CD14-positive monocyte (primary cell): Measurements from ENCODE around the gene FRMD7. TPM values are rescaled to one million over a fixed set of nuclear protein-coding genes. Genes with fewer than 3 reads are reported as not detected.

Experiments used
- DNase-seq, 3 donors: peaks; one replicate each; pipeline ENCODE4 v3.0.0-alpha.2; 2011 to 2022
- H2AFZ ChIP-seq: 2 replicates; pipeline ENCODE4 v1.6.0; 2012; ENCODE audit warnings: mild to moderate bottlenecking, low read depth, low read length, inconsistent platforms; ENCODE audit not compliant: insufficient read depth, poor library complexity, severe bottlenecking
- H3K27ac ChIP-seq, 2 donors: 1 replicate in 1 of 2; 2 replicates in 1 of 2; pipeline ENCODE4 v1.5.1; 2012 to 2013; ENCODE audit warnings: low read length in 2 of 2, control low read depth in 1 of 2, inconsistent platforms in 1 of 2, low read depth in 1 of 2, mild to moderate bottlenecking in 1 of 2
- H3K27me3 ChIP-seq, 2 donors: one replicate each; pipeline versions ENCODE4 v1.6.0 to v1.6.1; 2011 to 2013; ENCODE audit warnings: low read length in 2 of 2; ENCODE audit not compliant: control insufficient read depth in 2 of 2, insufficient read depth in 2 of 2
- H3K36me3 ChIP-seq, 2 donors: replicated peaks in 1 of 2; 1 replicate in 1 of 2; 2 replicates in 1 of 2; pipeline versions ENCODE4 v1.5.1 to v1.6.1; 2012 to 2013; ENCODE audit warnings: low read length in 2 of 2, control low read depth in 1 of 2, inconsistent platforms in 1 of 2, mild to moderate bottlenecking in 1 of 2; ENCODE audit not compliant: insufficient read depth in 2 of 2, control insufficient read depth in 1 of 2
- H3K4me1 ChIP-seq, 2 donors: 1 replicate in 1 of 2; 2 replicates in 1 of 2; pipeline versions ENCODE4 v1.5.1 to v1.6.1; 2012 to 2013; ENCODE audit warnings: low read length in 2 of 2, control low read depth in 1 of 2, inconsistent platforms in 1 of 2, mild to moderate bottlenecking in 1 of 2, moderate library complexity in 1 of 2; ENCODE audit not compliant: insufficient read depth in 2 of 2, control insufficient read depth in 1 of 2
- H3K4me2 ChIP-seq: replicated peaks from 2 replicates; pipeline ENCODE3; 2012; ENCODE audit warnings: low read length, moderate library complexity, mild to moderate bottlenecking; ENCODE audit not compliant: poor library complexity, severe bottlenecking; ENCODE audit errors: extremely low read depth
- H3K4me3 ChIP-seq, 3 experiments: fragments of 200-600 bp in 1 of 3; sonication (generic) in 1 of 3; replicated peaks in 1 of 3; 1 replicate in 2 of 3; 2 replicates in 1 of 3; pipeline ENCODE4 v1.5.1; 2011 to 2013; ENCODE audit warnings: low read length in 3 of 3, mild to moderate bottlenecking in 3 of 3, control low read depth in 2 of 3, low read depth in 2 of 3, inconsistent platforms in 1 of 3, moderate library complexity in 1 of 3
- H3K79me2 ChIP-seq: 2 replicates; pipeline ENCODE4 v1.6.0; 2012; ENCODE audit warnings: mild to moderate bottlenecking, control low read depth, inconsistent platforms, low read length, moderate library complexity; ENCODE audit not compliant: insufficient read depth
- H3K9ac ChIP-seq: 2 replicates; pipeline ENCODE4 v1.6.0; 2017; ENCODE audit warnings: low read length, mild to moderate bottlenecking; ENCODE audit not compliant: insufficient read depth, poor library complexity, severe bottlenecking
- H3K9me3 ChIP-seq, 2 donors: replicated peaks in 1 of 2; 1 replicate in 1 of 2; 2 replicates in 1 of 2; pipeline versions ENCODE4 v1.5.1 to v1.6.1; 2012 to 2013; ENCODE audit warnings: low read length in 2 of 2, control low read depth in 1 of 2; ENCODE audit not compliant: control insufficient read depth in 1 of 2, insufficient read depth in 1 of 2
- H4K20me1 ChIP-seq: 2 replicates; pipeline ENCODE4 v1.6.0; 2012; ENCODE audit warnings: mild to moderate bottlenecking, low read length, control low read depth, moderate library complexity; ENCODE audit not compliant: insufficient read depth
- H3K27ac Mint-ChIP-seq, 7 donors: one replicate each; pipeline ENCODE4 v1.8.0; 2020; ENCODE audit warnings: mild to moderate bottlenecking in 7 of 7, mixed read lengths in 7 of 7, moderate library complexity in 6 of 7, inconsistent platforms in 2 of 7
- H3K27me3 Mint-ChIP-seq, 3 donors: one replicate each; pipeline ENCODE4 v1.8.0; 2021 to 2022; ENCODE audit warnings: low read depth in 3 of 3, mild to moderate bottlenecking in 3 of 3, mixed read lengths in 3 of 3, moderate library complexity in 3 of 3, inconsistent platforms in 1 of 3
- H3K36me3 Mint-ChIP-seq, 2 donors: one replicate each; pipeline ENCODE4 v1.8.0; 2020; ENCODE audit warnings: mixed read lengths in 2 of 2, inconsistent platforms in 1 of 2, mild to moderate bottlenecking in 1 of 2
- H3K4me1 Mint-ChIP-seq: one replicate; pipeline ENCODE4 v1.8.0; 2020; ENCODE audit warnings: mild to moderate bottlenecking, mixed read lengths
- H3K4me3 Mint-ChIP-seq, 2 donors: one replicate each; pipeline ENCODE4 v1.8.0; 2020; ENCODE audit warnings: mild to moderate bottlenecking in 2 of 2, mixed read lengths in 2 of 2, moderate library complexity in 1 of 2
- H3K9me3 Mint-ChIP-seq, 7 donors: one replicate each; pipeline ENCODE4 v1.8.0; 2020 to 2022; ENCODE audit warnings: mixed read lengths in 7 of 7, mild to moderate bottlenecking in 6 of 7, moderate library complexity in 6 of 7, inconsistent platforms in 2 of 7
- WGBS: methylation state at CpG from one replicate; pipeline ENCODE4 v1.1.5; 2013; ENCODE audit warnings: missing lambda C conversion rate; ENCODE audit not compliant: insufficient coverage; 5-methylcytosine and 5-hydroxymethylcytosine counted together
- intact Hi-C, 2 donors: fragments of 100-400 bp; cut with micrococcal nuclease; formaldehyde crosslinking; loops; one replicate each; pipeline versions ENCODE4 v1.15.0 to v1.15.1; 2023
- polyA plus RNA-seq, 3 donors: library from polyadenylated mRNA; depleted of rRNA in 1 of 3; unstranded in 2 of 3; stranded (reverse) in 1 of 3; fragments of 300-500 nt in 2 of 3; fragments of >200 nt in 1 of 3; fragmentation: Illumina TruSeq in 2 of 3; gene quantifications; 1 replicate in 2 of 3; 2 replicates in 1 of 3; pipeline ENCODE4 v1.2.3, GENCODE V29; 2012 to 2021
- TF ChIP-seq, protein P1 (sequence below): fragments of 200-600 bp; IDR thresholded peaks from one replicate; pipeline ENCODE4 v1.8.0; 2022; ENCODE audit warnings: antibody characterized with exemption, mild to moderate bottlenecking

The FRMD7 gene
- polyA plus RNA-seq, 3 donors: not detected

DNA sequence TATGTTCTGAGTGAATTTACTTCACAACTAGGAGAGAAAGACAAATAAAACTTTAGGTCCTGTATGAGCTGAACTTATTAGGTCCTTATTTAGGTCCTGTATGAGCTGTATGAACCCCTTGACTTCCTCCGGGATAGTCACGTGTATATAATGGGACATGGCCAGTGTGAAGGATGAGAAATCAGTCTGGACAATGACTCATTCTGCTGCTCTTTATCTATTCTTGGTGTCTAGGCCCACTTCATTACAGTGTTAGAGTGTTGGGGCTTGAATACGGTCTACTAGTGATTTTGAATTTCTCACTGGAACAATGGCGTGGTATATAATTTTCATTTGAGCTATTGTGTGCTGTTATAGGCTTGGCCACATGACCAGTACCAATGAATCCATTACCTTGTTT is 82.9 kb downstream of the FRMD7 start:
- no peak overlapping the region for H3K4me3 Mint-ChIP-seq
- H3K9ac ChIP-seq: no peak overlapping the region
- no peak overlapping the region for H3K4me3 ChIP-seq
- H2AFZ ChIP-seq: no peak overlapping the region
- H3K36me3 Mint-ChIP-seq: peaks cover 0 to 3% of the 10 kb centered on the region in 2 donors
- peaks cover 0 to 11% (median 0%) of the 10 kb centered on the region in 3 donors for H3K27me3 Mint-ChIP-seq
- no CpG with 5 or more reads among the region's 4 CpGs for WGBS
- peak overlapping the region in 1 of 7 donors; percentile 5 for H3K27ac Mint-ChIP-seq
- TF ChIP-seq, protein P1, sequence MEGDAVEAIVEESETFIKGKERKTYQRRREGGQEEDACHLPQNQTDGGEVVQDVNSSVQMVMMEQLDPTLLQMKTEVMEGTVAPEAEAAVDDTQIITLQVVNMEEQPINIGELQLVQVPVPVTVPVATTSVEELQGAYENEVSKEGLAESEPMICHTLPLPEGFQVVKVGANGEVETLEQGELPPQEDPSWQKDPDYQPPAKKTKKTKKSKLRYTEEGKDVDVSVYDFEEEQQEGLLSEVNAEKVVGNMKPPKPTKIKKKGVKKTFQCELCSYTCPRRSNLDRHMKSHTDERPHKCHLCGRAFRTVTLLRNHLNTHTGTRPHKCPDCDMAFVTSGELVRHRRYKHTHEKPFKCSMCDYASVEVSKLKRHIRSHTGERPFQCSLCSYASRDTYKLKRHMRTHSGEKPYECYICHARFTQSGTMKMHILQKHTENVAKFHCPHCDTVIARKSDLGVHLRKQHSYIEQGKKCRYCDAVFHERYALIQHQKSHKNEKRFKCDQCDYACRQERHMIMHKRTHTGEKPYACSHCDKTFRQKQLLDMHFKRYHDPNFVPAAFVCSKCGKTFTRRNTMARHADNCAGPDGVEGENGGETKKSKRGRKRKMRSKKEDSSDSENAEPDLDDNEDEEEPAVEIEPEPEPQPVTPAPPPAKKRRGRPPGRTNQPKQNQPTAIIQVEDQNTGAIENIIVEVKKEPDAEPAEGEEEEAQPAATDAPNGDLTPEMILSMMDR: no peak
- peaks cover 11% of the 10 kb centered on the region for H4K20me1 ChIP-seq
- peaks cover 88% of the 10 kb centered on the region for H3K79me2 ChIP-seq
- peaks cover 0 to 27% of the 10 kb centered on the region in 2 donors for H3K27me3 ChIP-seq
- no peaks in the 10 kb centered on the region for H3K4me1 ChIP-seq
- H3K4me2 ChIP-seq: no peak overlapping the region
- peak in 2 of 3 donors; percentile 35 to 39 for DNase-seq
- H3K27ac ChIP-seq: no peak overlapping the region
- no peaks in the 10 kb centered on the region for H3K9me3 Mint-ChIP-seq
- peaks cover 21% of the 10 kb centered on the region for H3K4me1 Mint-ChIP-seq
- H3K9me3 ChIP-seq: no peaks in the 10 kb centered on the region
- intact Hi-C loops: no loop called here
- H3K36me3 ChIP-seq: no peaks in the 10 kb centered on the region

DNA sequence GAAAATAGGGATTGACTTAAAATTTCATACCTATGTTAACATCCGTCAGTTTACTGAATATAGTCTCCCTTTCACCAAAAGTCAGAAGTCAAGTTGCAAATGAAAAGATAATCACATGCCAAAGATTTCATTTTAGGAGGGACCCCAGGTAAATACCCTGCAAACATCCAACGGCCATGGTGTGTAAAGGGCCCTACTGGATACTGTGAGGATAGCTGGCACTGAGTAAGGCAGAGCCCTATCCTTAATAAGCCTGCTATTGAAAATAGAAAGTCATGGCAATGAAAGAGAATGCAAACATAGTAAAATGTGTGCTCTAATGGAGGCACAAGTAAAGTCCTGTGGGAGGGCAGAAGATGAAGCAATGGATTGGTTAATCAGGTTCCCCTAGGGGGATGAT is 83.8 kb downstream of the FRMD7 start:
- TF ChIP-seq, protein P1: no peak
- Histone ChIP-seq H3K9me3 (no peaks in the 10 kb centered on the region), H3K79me2 (peaks cover 91% of the 10 kb centered on the region), H3K4me2 (no peak overlapping the region), H3K36me3 (no peaks in the 10 kb centered on the region), H3K27ac (no peak overlapping the region), H2AFZ (no peak overlapping the region), H3K4me1 (no peaks in the 10 kb centered on the region), H3K27me3 (peaks cover 0 to 33% of the 10 kb centered on the region in 2 donors), H3K4me3 (no peak overlapping the region), H3K9ac (no peak overlapping the region), H4K20me1 (peaks cover 6% of the 10 kb centered on the region)
- Mint-ChIP-seq H3K36me3 (peaks cover 0 to 2% of the 10 kb centered on the region in 2 donors), H3K27me3 (peaks cover 0 to 11% (median 0%) of the 10 kb centered on the region in 3 donors), H3K27ac (peak overlapping the region in 4 of 7 donors; percentile 16 to 59 (median 22)), H3K9me3 (no peaks in the 10 kb centered on the region), H3K4me3 (peak overlapping the region in 1 of 2 donors; percentile 8), H3K4me1 (peaks cover 21% of the 10 kb centered on the region)
- intact Hi-C loops: no loop called here
- DNase-seq: peak in 1 of 3 donors; percentile 28
- WGBS: 60% methylated on average over 1 of the region's 2 CpGs
